Stimulated activated CD8-positive, alpha-beta memory T cell treated with anti-CD3 and anti-CD28 coated beads, Interleukin-4, amount 100 ng/mL, for 4 hours (primary cell): ENCODE measurements around the gene C5orf46.

ENCODE experiments used
- DNase-seq, 2 donors: peaks; one replicate each; pipeline ENCODE4 v3.0.0-alpha.2; 2020; ENCODE audit warnings: low read depth in 2 of 2, low spot score in 1 of 2

Gene C5orf46

DNA sequence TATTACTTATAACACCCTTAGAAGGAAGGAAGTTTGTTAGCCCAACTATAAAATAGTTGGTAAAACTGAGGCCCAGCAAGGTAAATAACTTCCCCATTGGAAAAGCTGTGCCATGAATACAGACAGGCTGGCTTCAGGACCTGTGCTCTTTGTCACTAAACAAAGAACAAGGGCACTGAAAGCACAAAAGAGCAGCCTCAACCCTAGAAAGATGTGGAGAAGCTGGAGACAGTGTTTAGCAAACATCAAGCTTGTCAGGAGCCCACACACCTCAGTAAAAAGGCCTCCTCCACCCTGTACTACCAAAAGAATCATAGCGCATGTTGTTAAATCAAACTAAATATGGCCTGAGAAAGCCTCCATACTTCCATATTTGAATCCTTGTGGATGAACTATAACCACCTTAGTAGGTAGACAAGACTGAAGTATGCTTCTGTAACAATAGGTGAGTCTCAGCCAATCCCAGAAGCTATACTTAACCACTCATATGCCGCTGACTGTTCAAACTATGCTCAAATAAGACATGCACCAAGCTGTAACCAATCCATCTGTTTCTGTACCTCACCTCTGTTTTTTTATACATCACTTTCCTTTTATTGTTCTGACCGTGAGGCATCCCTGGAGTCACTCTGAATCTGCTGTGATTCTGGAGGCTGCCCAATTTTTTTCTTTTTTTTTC lies 46.2 kb downstream of the C5orf46 start:
- no peak for DNase-seq

DNA sequence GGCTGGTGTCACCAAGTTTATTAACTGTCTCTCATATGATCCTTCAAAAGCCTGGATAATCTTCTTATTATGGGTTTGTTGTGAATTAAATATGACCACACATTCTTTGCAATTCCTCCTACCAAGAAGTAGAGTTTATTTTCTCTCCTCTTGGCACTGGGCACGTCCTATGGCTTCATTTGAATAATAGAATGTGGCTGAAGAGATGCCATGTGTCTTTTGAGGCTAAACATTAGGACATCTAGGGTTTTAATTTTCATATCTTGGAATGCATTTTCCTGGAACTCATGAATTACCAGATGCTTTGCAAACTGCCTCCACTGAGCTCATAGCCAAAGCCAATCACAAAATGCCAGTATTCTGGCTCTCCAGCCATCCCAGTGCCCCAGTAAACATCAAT lies 47.8 kb downstream of the C5orf46 start:
- DNase-seq = no peak

DNA sequence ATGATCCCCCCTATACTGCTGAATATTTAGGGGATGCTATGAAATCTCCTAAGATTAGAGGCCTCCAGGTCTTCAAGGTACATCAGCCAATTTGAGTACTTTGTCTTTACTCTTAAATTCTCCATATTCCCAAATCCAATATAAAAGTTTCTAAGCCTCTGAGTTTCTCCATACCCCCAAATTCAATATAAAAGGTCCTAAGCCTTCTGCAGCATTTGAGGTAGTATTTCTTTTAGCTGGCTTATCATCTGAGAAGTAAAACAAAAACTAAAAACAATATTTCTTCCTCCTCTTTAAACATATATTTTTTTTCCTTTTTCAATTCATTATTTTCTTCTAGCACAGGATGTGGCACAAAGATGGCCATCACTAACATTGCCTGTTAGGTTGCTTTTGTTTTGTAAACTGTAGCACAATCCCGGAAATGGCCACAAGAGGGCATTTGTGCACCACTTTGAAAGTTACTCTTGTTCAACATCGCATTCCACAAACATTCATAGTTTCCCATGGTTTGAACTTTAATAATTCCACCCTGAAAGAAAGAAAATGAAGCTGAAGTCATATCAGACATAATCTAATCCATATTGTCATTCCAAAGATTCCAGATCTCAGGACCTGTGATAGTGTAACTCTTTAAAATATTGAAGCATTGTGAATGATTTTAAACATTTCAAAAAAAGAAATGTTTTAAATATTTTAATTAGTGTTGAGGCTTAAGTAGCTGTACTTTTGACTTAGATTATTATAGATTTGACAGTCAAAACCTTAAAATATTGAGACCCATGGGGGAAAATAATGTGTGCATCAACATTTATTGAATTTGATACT lies 48.8 kb downstream of the C5orf46 start:
- peak; percentile 1 to 11 for DNase-seq

DNA sequence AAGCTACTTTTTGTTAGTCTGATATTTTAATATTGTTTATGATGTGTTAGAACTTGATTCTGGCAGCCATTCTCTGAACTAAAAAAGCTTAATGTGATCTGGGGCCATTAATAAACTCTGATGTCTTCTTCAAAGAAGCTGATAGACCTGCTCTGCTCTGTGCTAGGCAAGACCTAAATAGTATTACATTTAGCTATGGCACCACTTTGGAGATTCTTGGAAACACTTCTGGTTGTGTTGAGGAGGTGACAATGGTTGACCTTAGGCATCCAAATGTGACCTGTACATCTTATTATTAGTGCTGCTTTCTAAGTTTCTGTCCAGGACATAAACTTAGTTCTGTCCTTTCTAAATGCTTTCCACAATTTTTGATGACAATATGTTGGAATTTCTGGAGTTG lies 49.5 kb downstream of the C5orf46 start:
- no peak for DNase-seq

DNA sequence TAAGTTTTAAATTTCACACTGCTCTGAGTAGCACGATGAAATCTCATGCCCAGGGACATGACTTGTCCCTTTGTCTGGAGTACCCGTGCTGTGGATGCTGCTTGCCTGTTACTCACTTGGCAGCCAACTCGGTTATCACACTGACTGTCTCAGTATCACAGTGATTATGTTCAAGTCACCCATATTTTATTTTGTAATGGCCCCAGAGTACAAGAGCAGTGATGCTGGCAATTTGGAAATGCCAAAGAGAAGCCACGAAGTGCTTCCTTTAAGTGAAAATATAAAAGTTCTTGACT lies 50.6 kb downstream of the C5orf46 start:
- no peak for DNase-seq

DNA sequence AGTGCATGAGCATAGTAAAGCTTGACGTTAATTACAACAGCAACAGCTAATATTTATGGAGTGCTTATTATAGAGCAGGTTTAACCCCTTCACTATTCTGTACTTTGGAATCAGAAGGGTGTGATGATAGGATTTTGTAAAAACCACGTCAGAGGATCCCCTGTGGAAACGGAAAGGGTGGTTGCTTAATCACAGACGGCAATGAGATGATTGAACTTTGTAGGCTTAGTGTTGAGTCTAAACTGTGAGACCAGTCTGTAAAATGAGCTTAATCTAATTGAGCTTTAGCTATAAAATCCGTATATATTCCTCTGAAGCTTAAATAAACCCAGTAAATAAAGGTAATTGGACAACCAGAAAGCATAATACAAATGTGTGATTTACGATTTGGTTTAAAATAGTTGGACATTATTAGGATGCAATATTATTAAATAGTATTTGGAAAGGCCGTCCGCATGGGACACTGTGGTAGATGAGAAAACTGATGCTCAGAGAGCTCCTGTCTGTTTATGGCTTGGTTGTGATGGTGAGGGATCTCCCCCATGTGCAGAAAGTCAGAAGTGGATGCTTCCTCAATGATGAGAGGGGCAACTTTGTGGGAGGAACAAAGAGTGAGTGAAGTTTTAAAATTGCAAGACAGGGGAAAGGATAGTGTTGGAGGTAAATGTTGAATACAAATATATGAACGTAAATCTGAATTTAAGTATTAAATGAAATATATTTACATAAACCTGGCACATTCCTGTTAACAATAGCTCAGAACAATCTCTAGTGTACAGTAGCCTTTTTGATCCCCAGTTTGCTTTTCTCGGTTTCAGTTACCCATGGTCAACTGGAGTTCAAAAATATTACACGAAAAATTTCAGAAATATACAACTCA lies 51.2 kb downstream of the C5orf46 start:
- DNase-seq = no peak

DNA sequence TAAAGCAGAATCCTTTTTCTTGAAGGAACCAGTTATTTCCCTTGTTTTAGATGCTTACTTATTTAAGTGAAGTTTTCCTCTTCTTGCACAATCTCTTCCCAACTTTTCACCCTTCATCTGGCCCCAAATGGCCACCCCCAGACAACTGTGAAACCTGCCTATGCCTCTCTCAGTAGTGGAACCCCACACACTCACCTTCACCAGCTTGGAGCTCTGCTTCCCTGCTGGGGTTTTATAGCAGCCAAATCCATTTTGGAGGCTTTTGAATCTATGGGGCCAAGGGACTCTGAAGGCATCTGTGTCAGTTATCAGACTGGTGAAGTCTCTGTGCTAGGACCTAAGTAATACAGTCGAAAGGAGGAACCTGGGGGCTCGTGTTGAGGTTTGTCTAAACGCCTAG lies 52.0 kb downstream of the C5orf46 start:
- DNase-seq = no peak

DNA sequence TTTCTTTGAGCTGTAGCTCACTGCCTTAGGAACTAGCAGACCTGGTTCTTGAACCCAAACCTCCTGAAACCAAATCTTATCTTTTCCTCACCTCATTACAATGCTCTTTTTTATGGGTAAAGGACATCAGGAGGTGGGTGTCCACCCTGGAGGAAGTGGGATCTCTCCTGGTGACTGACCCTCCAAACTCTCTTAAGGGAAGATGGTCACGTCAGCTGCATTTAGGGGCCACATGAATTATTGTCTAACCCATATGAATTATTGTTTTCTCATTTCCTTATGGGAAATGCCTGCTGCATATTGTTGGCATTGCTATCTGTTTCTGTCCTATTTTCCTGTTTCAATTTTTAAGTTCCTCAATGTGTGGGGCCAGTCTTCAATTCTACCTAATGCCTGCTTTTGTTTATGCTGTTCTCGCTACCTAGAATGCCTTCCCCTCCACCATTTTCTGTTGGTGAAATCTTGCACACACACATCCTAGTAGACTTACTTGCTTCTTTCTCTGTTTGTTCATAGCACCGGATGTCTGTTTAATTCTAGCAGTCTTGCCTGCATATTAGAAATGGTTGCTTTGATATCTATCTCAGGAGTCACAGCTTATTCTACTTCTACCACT lies 52.9 kb downstream of the C5orf46 start:
- DNase-seq = no peak

DNA sequence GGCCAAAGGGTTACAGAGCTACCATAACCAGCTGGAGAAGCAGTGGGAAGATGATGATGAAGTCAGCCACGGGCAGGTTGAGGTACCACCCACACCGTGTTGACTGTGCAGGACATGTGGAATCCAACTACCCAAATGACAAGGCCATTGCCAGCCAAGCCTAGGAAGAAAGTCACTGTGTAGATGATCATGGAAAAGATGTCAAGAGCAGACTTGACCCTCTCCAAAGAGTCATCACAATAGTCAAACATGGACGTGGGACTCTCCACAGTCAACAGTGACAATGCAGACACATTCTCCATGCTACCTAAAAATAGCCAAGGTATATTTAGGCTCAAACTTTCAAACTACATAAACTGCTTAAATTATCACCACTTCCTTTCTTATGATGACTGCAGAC lies 54.0 kb downstream of the C5orf46 start:
- DNase-seq = no peak

DNA sequence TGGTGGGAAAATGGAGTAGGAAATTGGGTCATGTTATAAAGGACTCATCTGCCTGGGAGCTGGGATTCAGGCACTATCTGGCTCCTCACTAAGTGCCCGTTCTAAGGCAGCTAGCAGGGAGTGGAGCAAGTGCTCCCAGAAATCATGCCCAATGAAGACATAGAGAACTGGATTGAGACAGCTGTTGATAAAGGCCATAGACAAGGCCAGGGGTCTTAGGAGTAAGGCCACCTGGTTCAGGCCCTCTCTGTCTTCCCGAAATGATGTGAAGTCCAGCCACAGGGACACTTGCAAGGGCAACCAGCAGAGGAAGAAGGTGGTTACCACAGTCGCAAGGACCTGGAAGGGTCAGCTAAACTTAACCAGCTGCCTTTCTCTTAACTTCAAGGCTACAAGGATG lies 54.8 kb downstream of the C5orf46 start:
- DNase-seq = no peak

DNA sequence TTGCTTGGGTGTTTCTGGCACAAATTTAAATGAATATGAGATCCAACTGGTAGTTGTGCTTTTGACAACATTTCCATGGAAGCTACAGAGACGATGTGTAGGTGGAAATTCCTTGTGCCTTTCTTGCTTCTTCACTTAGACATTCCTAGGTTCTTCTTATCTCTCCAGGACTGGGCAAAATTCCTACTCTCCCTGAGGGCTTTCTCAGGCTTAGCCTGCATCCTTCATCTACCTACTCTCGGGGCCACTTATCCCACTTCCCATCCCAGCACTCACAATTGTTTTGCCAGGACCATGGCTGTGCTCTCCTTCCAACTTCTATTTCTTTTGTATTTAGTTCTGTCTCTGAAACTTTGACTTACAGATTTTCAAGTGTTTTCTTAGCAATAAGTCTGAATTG lies 57.1 kb downstream of the C5orf46 start:
- no peak for DNase-seq

DNA sequence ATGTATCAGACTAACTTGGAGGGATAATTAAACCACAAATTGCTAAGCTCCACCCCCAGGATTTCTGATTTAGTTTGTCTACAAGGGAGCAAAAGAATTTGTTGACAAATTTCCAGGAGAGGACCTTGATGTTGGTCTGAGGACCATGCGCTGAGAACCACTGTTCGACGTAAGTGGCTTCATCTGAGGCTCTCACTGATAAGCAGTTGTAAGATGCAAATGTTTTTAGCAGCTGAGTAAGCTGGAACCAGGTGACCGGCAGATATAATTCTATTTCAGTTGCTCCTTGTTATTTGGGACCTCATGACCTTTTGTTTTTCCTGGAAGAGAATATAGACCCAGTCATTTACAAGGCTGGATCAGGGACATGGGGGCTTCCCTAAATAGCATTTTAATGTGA lies 60.7 kb downstream of the C5orf46 start:
- DNase-seq = no peak

DNA sequence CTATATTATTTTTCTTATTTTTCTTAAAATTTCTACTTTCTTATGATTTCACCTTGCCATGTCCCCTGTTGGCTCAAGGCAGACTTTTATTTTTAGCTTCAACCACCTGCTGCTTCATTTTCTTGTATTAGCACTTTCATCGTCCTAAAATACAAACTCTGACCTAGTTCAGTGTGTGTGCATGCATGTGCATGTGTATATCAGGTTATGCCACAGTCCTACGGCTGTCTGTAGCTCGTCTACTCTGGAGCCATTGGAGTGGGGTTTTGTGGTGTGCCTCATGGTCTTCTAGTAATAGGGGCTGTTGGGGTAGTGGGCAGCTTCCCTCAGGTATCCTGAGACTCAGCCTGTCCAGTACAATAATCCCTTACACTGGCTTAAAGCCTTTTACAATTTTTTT lies 61.5 kb downstream of the C5orf46 start:
- DNase-seq = no peak

DNA sequence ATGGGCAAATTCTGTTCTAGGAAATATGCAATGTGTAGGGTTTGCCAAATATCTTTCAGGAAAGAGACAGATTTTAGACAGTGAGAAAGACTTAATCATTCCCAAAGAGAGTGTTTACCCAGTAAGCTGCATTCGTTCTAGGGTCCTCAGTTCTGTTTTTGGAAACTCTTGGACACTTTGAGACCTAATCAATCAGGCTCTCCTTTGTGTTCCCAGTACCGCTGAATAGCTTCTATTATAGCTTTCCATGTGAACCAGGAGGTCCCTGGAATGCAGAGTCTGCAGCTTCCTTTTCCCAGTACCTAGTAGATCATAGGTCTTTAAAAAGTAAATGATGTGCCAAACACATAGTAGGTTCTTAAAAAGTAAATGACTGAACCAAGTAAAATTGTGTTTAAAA lies 63.5 kb downstream of the C5orf46 start:
- no peak for DNase-seq
